D721Med (cell line): ENCODE results near the gene SWT1.
"Not testable (repeated sequence)": the region's sequence is repeated elsewhere in the genome, so short reads cannot be mapped to it uniquely, and the experiment has no call there.

Experiments
- DNase-seq: peaks from one replicate; pipeline ENCODE4 v3.0.0; 2011; ENCODE audit warnings: low spot score; ENCODE audit not compliant: insufficient read length
- FAIRE-seq: peaks from 2 replicates; lab custom pipeline; 2011; peaks lifted over from hg19 to GRCh38; lab: Jason Lieb, UNC
- CTCF ChIP-seq: IDR thresholded peaks from 2 replicates; pipeline ENCODE4 v1.5.1; 2012; ENCODE audit warnings: mild to moderate bottlenecking, control low read depth; ENCODE audit not compliant: insufficient read depth; ENCODE audit errors: missing control alignments

SWT1 gene

GRCh38 chr1:185170291-185170848 is 13.4 kb downstream of the SWT1 start:
- peak; percentile 80 for TF ChIP-seq CTCF
- DNase-seq, result no peak
- FAIRE-seq, result peak; percentile 82

GRCh38 chr1:185193756-185194155 is 36.8 kb downstream of the SWT1 start:
- FAIRE-seq (no peak), DNase-seq (no peak)
- TF ChIP-seq CTCF, result no peak

GRCh38 chr1:185198712-185199111 is 41.7 kb downstream of the SWT1 start:
- FAIRE-seq, DNase-seq: not testable (repeated sequence)

GRCh38 chr1:185200889-185201288 is 43.9 kb downstream of the SWT1 start:
- no peak for FAIRE-seq
- TF ChIP-seq CTCF, result no peak
- DNase-seq, result no peak

- DNase-seq, result no peak
- no peak for FAIRE-seq
- TF ChIP-seq CTCF, result no peak
These were observed 50.2 kb downstream of the SWT1 start for GRCh38 chr1:185207170-185207569.

GRCh38 chr1:185207980-185208602 is 51.1 kb downstream of the SWT1 start:
- FAIRE-seq, result no peak
- TF ChIP-seq CTCF, result no peak
- DNase-seq, result no peak

- TF ChIP-seq CTCF, result no peak
- DNase-seq (no peak), FAIRE-seq (peak; percentile 58)
These were observed 51.7 kb downstream of the SWT1 start for GRCh38 chr1:185208626-185209180.

- FAIRE-seq, DNase-seq: not testable (repeated sequence)
These were observed 52.4 kb downstream of the SWT1 start for GRCh38 chr1:185209357-185209756.
